Suprapubic skin (tissue), 4 donors: Measurements from ENCODE around the gene CAMTA1.

Experiments
- POLR2A ChIP-seq, 2 donors: fragments of 450-650 bp; IDR thresholded peaks; one replicate each; pipeline ENCODE4 v1.6.1; 2017; ENCODE audit warnings: antibody characterized with exemption in 2 of 2, mild to moderate bottlenecking in 2 of 2, moderate library complexity in 2 of 2
- POLR2AphosphoS5 ChIP-seq, 3 donors: sonication (generic); formaldehyde crosslinking; IDR thresholded peaks; one replicate each; pipeline ENCODE4 v1.6.1; 2017; ENCODE audit warnings: antibody characterized with exemption in 3 of 3
- TF ChIP-seq, protein P1 (sequence below), 2 donors: fragments of 200-600 bp in 1 of 2; fragments of 450-650 bp in 1 of 2; sonication (generic) in 1 of 2; IDR thresholded peaks; one replicate each; pipeline ENCODE4 v1.5.1; 2016 to 2019; ENCODE audit warnings: antibody characterized with exemption in 2 of 2, mild to moderate bottlenecking in 1 of 2, moderate library complexity in 1 of 2

DNA sequence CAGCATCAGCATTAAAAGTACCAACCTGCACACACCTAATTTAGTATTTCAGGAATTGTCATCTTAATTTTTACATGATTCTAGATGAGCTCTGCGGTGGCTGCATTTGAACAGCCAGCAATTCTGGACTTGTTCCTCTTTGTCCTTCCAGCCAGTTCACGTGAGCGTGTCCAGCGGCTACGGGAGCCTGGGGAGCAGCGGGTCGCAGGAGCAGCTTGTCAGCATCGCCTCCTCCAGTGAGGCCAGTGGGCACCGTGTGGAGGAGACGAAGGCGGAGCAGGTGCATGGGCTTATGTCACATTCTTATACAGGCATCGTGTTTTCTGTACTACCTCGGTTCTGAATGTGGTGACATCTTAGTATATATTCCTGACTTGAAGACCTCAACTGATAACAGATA is 1024.5 kb downstream of the CAMTA1 start:
- TF ChIP-seq POLR2A (IDR thresholded peaks at IDR 0.05) (no peak), POLR2AphosphoS5 (IDR thresholded peaks at IDR 0.05) (no peak)
- TF ChIP-seq, protein P1, sequence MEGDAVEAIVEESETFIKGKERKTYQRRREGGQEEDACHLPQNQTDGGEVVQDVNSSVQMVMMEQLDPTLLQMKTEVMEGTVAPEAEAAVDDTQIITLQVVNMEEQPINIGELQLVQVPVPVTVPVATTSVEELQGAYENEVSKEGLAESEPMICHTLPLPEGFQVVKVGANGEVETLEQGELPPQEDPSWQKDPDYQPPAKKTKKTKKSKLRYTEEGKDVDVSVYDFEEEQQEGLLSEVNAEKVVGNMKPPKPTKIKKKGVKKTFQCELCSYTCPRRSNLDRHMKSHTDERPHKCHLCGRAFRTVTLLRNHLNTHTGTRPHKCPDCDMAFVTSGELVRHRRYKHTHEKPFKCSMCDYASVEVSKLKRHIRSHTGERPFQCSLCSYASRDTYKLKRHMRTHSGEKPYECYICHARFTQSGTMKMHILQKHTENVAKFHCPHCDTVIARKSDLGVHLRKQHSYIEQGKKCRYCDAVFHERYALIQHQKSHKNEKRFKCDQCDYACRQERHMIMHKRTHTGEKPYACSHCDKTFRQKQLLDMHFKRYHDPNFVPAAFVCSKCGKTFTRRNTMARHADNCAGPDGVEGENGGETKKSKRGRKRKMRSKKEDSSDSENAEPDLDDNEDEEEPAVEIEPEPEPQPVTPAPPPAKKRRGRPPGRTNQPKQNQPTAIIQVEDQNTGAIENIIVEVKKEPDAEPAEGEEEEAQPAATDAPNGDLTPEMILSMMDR (IDR thresholded peaks at IDR 0.05), result no peak
